Epidermal melanocyte (primary cell): ENCODE measurements around the gene ZFHX2.
A peak's percentile ranks its signal among the peaks of the same experiment; 100 is the strongest.

Experiments used
- DNase-seq: peaks from one replicate; pipeline ENCODE4 v3.0.0; 2011; ENCODE audit warnings: low spot score; ENCODE audit not compliant: insufficient read length

The ZFHX2 gene

DNA sequence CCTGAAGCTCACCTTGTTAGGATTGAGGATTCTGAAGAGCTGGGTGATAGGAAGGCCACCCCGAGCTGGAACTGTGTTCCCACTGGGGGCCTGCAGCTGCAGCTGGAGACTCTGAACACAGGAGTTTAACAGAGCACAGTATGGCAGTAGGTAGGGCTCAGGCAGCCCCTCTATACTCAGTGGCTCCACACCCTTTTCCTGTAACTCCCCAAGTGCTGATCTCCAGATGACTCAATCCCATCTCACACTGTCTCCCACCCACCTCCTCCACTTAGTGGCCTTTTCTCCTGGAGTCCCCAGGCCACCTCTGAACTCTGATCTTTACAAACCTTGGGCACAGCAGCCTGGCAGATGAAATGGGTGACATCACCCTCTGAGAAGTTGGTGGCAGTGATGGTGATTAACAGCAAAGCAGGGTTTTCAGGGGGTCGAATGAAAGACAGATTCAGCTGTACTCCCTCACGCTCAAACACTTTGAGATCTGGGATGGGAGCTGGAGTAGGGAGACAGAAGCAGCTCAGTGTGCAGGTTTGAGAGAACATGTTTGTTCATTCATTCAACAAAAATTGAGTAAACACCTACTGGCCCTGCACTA lies 8.5 kb upstream of the ZFHX2 start:
- DNase-seq: no peak

DNA sequence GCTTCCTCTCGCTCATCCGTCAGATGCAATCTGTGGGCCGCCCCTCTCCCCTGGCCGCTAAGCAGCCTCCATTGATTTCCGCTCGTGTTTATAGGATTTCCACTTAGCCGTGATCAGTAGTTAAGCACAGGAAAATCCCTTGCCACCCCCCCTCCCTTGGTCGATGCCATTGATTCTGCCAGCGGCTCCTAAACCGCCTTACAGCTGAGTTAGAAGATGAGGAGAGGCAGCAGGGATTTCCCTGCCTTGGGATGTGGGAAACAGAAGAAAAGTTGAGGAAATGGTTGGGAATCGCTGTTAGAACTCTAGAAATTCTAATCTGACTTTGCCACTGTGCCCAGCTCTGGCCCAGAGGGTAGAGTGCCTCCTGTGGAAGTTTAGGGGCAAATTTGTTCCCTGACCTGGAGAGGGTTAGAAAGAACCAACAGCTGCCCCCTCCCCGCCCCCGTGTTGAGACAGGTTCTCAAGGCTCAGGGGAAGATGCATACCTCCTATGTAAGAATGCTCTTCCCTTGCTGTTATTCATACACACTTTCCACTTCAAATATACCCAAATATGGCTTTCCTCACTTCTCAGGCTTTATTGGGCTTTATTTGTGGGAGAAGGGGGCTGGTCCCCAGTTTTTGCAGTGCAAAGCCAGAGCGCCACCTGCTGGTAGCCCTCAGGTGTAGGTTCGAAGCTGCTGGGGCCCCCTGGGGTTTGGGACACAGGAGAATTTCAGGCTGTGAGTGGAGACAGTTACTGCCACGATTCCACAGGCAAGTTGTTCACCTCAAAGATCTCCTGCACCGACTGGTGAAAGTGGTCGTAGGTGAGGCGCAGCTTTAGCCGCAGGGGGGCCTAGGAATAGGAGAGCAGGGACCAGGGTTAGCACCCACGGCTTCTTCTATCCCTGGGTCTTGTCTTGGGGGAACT lies 7.7 kb upstream of the ZFHX2 start:
- no peak for DNase-seq

DNA sequence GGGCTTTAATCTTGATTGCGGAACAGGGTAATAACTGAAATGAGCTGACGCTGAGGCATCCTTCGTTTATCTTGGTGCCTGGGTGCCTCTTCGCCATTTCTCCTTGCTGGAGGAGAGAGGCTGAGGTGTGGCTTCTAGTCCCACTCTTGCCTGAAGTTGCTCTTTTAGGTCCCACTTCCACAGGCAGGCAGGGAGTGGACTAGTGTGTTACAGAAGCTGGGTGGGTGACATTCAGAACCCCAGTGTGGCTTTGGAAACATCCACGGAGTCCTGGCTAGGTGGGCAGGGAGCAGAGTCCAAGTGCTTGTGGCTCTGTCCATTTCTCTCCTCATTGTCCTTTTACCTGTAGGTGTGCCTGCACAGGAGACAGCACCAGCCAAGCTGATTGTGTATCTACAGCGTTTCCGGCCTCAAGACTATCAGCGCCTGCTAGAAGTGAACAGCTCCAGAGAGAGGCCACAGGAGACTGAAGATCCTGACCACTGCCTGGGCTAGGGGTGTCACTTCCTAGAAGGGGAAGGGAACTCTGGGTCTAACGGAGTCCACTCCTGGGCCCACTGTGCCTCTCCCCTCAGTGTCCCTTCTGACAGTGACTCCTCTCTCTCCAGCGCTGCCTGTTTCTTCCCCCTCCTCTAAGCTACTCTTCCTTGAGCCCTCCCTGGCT lies 6.9 kb upstream of the ZFHX2 start:
- DNase-seq: no peak

DNA sequence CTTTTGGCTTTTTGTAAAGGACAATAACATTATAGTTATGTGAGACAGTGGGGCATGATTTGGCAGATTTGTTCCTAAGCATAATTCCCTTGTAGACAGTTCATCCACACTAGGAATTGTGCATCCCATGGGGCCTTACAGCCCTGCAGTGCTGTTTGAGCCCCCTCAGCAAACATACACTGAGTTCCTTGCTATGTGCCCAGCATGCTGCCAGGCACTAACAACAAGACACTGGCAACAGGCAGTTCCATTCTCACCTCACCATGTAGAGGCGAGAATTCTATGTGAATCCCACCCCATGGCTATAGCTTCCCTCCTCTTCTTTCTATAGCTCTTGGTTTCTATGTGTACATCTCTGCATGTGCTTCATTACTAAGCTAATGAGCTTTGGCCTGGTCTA lies 6.4 kb upstream of the ZFHX2 start:
- DNase-seq: no peak

DNA sequence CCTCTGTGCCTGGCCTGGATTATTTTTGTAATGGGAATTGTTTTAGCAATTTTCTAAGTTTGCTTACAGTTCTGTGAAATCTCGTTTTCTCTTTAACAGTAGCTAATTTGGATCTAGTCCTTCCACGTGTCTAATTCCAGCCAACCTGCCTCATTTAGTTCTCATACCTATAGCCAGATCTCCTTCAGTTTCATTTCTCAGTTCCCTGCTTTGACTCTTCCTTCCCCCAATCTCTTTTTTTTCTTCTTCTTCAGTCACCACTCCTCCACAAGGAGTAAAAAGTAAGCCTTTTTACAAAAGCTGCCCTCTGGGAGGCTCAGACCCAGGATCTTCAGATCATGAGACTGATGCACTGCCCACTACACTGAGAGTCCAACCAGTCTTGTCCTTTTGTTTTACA lies 6.0 kb upstream of the ZFHX2 start:
- no peak for DNase-seq

DNA sequence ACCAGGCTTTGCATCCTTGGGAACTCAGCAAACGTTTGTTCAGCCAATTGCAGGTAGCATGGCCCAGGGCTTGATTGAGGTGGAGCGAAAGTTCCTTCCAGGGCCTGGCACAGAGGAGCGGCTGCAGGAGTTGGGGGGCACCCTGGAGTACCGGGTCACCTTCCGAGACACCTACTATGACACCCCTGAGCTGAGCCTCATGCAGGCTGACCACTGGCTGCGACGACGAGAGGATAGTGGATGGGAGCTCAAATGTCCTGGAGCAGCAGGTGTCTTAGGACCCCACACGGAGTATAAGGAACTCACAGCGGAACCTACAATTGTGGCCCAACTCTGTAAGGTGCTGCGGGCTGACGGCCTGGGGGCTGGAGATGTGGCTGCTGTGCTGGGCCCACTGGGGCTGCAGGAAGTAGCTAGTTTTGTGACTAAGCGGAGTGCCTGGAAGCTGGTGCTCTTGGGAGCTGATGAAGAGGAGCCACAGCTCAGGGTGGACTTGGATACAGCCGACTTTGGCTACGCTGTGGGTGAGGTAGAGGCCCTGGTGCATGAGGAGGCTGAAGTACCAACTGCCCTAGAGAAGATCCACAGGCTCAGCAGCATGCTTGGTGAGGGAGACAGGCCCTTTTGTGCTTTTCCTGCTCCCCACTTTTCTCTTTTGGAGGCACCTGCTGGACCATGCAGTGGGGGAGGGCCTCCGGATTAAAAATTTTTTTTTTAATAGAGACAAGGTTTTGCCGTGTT lies 5.3 kb upstream of the ZFHX2 start:
- DNase-seq: no peak

DNA sequence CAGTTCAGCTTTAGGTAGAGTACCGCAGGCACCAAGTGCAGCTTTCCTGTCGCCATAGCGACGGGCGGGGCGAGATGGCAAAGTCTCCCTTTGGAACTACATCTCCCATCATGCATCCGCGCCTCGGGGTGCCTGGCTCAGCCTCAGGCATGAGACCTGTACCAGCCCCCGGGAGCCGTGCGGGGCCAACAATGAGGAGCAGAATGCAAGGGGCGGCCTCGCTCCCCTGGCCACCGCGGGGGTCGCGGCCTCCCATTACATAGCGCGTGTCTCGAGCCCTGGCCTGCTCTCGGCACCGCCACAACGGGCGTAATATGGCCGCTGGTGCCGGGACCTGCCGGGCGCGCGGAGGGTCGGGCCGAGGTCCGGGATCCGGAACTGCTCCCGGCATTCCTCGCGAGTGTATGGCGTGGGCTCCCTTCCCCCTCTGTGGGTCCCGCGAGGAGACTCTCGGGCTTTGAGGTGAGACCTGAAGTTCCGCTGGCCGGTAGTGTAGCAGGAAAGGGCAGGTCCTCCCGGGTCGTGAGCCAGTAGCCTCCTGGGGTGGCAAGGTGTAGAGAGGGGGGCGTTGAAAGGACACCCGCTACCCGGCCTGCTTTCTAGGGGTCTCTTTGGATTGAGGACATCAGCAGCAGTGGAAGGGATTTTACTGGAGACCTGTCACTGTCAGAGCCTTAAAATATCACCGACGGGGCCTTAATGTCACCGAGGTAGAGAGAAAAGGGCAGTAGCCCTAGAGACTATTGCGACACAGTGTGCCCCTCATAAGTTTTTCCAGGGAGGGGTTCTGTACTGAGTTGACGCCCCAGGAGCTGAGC lies 4.5 kb upstream of the ZFHX2 start, which contains the start of gene THTPA:
THTPA (plus strand) TSS at position 390 of the 818 bp plus-strand sequence. CDS start 487 bp downstream, outside the sequence.
- peak; percentile 93 for DNase-seq

DNA sequence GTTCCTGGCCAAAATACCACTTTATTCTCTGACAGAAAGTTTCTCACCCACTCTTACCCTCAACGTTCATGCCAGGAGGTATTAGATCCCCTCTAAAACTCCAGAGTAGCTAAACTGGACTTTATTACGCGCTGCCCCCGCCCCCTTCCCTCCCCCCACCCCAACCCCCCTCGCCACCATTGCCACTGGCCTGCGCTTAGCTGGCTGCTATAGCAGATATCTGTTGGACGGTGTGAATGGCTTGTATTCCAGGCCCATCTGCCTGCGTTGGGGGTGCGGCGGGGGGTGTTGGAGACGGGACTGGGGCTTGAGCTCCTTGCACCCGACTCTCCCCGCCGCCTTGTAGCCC lies 3.9 kb upstream of the ZFHX2 start:
- DNase-seq: no peak

DNA sequence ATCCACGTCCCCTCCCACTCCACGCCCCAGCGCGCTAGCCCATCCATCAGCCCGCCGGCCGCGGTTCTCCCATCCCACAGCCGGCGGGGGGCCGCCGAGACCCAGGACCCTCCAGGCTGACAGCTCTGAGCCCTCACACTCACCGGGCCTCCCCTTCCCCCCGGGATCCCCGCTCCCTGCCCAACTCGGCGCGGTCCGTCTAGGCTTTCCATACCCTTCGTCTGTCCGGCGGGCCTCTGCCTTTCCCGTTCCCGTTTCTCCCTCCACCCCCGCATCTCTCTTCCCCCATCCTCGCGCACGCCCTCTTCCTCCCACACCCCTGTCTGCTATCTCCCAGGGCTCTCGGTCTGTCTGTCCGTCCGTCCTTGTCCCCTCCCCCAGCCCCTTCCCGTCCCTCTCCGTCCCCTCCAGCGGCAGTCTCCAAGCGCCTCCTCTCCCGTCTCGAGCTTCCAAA lies 726 bp downstream of the ZFHX2 start:
- DNase-seq: no peak

DNA sequence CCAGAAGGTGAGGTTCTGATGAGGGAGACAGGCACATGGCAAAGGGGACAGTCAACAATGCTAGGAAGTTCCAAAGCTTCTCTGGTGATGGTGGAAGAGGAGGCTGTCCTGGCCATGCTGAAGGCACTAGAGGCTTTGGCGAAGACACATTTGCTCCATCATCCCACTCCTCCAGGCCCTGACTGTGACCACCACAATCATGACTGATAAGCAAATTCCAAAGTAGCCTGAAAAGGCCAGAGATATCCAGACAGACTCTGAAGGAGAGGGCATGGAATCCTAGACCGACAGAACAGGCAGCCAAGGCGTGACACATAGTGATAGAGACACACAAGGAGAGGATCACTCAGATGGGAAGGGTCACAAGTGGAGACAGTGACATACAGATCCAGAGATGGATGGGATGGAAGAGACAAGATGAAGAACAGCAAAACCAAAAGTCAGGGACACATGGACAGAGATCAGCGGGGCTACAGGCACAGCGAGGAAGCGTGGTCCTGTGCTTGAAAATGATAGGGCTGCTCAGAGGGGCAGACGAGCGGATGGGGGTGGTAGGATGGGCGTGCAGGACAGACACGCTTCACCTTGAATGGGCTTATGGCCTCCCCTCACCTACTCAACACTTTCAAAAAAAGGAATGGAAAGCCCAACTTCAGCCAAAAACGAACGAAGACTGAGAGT lies 1.3 kb downstream of the ZFHX2 start:
- DNase-seq: no peak

DNA sequence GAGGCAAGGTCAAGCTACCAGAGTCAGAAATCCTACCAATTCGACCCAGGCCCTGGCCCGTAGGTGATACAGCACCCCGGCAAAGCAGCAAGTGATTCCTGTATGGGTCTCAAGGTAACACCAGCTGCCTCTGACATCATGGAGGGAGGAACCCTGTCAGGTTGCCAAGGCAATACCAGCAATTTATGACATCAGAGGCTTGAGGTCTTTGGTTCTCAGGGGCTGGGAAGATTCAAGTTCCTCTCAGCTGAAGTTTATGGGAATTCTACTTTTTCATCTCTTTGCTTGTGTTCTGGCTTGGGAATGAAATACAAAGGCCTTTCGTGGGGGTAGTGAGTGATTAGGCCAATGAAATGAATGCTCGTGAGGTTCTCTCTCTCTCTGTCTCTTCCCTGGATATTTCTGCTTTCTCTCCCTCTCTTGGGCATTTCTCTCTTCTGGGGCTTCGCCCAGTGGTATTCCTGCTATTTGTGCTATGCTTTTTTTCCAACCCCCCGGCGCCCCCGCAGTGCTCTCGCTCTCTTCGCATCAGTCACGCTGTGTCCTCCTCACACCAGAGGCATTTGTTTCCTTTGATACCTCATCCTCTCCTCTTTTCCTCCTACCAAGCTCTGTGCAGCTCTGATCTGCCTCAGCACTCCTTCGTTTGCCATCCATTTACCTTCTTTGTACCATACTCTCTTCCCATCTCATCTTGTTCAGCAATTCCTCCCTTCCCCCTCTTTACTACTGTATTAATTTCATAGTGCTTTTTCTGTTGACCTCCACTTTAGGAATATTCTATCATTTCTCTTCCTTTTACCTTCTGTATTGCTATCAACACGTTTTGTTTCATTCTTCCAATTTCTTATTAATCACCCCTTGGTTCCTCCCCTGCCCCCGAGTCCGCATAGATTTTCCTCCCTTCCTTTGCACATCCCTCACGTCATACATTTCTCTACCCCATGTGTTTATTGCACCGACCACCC lies 2.9 kb downstream of the ZFHX2 start:
- no peak for DNase-seq

DNA sequence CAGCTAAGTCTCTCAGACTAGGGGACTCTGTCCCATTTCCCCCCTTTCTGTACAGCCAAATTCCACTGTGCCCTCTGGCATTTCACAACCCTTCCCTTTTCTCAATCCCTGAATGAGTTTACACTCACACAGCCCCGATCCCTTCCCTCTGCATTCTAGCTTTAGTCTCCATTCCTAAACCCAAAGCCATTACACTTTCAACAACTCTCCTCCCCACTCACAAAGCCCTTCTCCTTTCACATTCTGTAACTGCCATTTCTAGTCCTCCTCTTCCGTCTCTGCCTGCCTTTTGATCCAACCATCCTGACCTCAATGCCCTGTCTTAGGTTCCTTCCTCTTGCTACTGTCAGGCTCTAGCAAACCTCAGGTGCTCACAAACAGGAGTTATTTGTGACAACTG lies 3.6 kb downstream of the ZFHX2 start:
- DNase-seq: no peak

DNA sequence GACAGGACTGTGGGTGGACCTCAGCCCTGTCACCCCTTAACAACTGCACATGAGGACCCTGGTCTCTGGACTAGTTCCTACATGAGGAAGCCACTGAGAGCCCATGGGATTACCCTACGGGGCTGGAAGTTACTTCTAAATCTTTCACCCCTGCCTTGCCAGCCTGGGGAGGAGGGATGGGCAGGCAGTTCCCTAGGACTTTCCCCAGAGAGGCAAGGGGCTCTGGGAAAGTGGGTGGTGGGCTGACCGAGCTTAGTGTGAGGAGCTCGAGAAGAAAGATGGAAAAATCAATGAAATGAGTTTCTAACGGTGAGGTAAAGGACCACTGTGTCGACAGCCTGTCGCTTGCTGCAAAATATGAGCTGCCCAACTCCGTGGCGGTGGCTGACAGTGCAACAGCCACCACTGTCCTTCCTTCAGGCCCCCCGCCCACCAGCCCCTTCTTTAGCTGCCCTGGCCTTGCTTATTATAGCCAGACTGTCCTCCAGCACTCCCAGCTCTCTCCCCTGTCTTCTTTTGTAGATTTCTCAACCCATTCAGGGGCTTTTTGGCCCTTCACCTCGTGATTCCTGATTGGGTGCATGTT lies 5.0 kb downstream of the ZFHX2 start:
- no peak for DNase-seq

DNA sequence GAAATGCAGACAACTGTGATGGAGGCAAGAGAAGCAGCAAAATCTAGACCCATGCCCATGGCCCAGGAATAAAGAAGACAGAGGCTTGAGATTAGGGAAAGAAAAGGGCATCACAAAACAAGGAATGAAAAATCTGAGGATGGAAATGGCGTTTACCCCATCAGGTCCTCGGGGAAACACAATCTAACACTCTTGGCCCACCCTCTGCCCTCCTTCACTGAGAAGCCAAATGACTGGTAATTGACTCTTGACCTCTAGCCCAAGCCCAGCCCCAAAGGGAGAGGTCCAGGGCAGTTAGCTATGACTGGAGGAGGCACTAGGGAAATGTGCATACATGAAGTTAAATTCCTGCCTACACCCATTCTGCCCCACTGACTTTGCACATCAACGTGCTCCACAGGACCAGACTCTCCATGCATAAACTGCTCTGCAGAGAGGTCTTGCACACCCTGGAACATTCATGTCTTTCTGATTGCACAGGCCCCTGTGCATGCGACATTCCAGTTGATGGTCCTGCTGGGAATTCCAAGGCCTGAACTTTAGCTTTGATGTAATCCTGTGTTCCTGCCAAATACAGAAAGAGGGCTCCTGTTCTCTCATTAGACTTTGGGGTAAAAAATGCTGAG lies 5.7 kb downstream of the ZFHX2 start:
- no peak for DNase-seq

DNA sequence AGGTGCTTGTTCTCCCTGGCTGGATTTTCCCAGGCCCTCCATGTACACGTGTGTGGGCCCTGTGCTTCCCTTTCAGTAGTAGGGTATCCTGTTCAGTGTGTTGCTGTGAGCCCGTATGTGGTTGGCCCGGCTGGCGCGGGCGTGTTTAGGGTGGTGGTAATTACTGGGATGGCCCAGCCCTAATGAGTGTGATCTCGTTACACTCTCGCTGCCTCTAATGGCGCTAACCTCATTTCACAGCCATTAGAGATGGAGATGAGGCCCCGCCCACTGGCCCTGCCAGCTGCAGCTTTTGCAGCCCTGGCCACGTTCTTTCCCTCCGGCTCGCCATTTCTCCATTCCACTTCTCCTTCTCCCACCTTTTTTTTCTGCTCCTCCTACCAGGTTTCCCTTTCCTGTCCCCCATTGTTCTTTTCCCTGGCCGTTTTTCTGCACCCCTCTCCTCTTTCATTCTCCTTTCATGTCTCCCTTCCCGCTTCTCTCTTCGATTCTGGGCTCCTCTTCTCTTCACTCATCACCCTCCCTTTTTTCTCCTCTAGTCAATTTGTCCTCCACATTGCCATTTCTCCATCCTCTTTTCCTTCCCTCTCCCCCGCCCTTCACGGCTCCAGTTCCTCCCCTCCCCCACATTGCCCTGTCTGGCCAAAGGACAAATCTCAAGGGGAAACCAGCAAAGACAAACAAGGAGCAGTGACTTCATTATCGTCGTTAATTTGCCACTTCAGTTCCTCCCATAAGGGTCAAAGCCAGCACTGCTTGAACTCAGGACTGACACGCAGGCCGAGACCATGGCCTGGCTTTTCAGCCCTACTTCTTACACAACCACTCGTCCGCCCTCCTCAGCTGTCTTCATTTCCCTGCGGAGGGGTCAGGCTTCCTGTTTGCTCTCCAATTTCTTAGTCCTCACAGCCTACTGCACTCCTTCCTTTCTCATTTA lies 6.8 kb downstream of the ZFHX2 start:
- no peak for DNase-seq

DNA sequence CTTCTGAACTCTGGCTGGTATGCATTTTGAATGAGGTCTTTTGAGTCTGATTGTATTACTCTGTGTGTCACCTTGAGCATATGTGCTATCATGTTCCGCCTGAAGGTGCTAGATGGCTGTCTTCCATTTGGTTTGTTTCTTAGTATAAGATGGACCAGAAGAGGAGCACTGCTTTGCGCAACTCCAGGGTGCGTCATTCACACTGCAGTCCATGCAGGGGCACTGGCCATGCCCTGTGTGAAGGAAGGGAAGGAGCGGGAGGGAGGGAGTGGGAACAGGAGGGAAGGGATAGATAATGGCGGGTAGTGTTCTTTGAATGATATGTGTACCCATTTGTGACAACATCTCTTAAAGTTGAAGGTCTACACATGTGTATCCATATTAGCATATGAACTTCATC lies 8.2 kb downstream of the ZFHX2 start:
- DNase-seq: no peak

DNA sequence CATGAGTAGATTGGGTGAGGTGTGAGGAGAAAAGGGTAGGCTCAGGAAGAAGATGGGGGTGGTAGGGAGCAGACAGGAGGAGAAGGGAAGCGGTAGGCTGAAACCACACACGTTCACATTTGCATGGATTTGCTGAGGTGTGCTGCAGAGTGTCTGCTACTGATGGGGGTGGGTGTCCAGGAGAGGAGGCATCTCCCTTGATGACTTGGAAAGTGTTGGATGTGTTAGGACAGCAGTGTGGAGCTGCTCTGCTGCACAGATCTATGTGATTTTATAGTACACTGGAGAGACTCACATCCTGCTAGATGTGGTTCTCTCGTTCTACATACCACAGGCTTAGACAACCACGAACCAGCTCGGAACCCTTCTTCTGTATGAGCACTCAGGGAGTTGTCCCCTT lies 9.3 kb downstream of the ZFHX2 start:
- DNase-seq: no peak
